AG10803 (cell line): Measurements from ENCODE around the gene CUBN.
"Not testable (repeated sequence)": the region's sequence is repeated elsewhere in the genome, so short reads cannot be mapped to it uniquely, and the experiment has no call there.

ENCODE experiments used
- DNase-seq: peaks from one replicate; pipeline ENCODE4 v3.0.0; 2010; ENCODE audit warnings: low read depth
- H3K4me3 ChIP-seq: 2 replicates; pipeline ENCODE4 v1.5.1; 2011; ENCODE audit warnings: mild to moderate bottlenecking, low read length, control low read depth
- TF ChIP-seq, protein P1 (sequence below): conservative IDR thresholded peaks from 2 replicates; pipeline ENCODE4 v1.5.1; 2011; ENCODE audit warnings: mild to moderate bottlenecking, low read length, control low read depth, inconsistent platforms

CUBN gene

DNA sequence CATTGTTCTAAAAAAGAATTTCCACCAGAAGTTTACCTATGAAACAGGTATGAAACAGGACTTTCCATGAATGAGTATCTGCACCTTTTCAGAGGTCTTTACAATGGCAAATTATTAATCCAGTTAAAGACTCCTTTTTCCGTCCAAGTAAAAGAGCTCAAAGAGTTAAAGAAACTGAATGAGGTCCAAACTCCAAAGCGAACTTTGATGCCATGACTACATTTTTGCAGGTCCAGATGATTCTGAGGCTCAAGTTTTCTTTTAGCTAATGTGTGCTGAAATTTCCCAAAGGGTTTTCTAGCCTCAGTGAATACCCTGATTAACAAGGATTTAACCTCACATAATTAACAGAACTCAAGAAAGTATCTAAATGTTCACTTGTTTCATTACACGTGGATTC, 9.8 kb downstream of the CUBN start:
- no peak for DNase-seq
- H3K4me3 ChIP-seq, result no peak overlapping the region
- TF ChIP-seq, protein P1, sequence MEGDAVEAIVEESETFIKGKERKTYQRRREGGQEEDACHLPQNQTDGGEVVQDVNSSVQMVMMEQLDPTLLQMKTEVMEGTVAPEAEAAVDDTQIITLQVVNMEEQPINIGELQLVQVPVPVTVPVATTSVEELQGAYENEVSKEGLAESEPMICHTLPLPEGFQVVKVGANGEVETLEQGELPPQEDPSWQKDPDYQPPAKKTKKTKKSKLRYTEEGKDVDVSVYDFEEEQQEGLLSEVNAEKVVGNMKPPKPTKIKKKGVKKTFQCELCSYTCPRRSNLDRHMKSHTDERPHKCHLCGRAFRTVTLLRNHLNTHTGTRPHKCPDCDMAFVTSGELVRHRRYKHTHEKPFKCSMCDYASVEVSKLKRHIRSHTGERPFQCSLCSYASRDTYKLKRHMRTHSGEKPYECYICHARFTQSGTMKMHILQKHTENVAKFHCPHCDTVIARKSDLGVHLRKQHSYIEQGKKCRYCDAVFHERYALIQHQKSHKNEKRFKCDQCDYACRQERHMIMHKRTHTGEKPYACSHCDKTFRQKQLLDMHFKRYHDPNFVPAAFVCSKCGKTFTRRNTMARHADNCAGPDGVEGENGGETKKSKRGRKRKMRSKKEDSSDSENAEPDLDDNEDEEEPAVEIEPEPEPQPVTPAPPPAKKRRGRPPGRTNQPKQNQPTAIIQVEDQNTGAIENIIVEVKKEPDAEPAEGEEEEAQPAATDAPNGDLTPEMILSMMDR, result no peak

- no peak overlapping the region for H3K4me3 ChIP-seq
- DNase-seq, result no peak
- TF ChIP-seq, protein P1, result no peak
These were observed 13.4 kb downstream of the CUBN start for GRCh38 chr10:17116193-17116592.

DNA sequence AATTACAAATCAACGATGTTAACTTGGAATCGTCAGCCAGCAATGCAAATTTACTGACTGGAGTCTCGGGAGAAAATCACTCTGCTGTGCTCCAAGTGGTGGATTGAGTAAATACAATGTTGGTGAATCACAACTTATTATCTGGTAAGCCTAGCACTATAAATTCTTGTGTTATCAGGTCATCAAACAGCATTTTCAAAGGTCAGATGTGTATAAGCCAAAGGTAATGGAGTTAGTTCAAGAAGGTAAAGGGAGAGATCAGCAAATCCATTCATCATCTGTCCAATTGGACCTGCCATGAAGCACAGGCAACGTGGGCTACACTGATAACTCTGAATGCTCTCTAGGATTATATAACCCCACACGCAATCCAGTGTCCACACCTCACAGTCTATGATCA, 13.9 kb downstream of the CUBN start:
- peak; percentile 28 for DNase-seq
- H3K4me3 ChIP-seq, result no peak overlapping the region
- TF ChIP-seq, protein P1, result peak; percentile 26

- not testable (repeated sequence) for H3K4me3 ChIP-seq, DNase-seq
These were observed 14.7 kb downstream of the CUBN start for GRCh38 chr10:17114878-17115444.

- TF ChIP-seq, protein P1, result no peak
- H3K4me3 ChIP-seq, result no peak overlapping the region
- peak; percentile 80 for DNase-seq
These were observed 15.6 kb downstream of the CUBN start for GRCh38 chr10:17113889-17114540.

DNA sequence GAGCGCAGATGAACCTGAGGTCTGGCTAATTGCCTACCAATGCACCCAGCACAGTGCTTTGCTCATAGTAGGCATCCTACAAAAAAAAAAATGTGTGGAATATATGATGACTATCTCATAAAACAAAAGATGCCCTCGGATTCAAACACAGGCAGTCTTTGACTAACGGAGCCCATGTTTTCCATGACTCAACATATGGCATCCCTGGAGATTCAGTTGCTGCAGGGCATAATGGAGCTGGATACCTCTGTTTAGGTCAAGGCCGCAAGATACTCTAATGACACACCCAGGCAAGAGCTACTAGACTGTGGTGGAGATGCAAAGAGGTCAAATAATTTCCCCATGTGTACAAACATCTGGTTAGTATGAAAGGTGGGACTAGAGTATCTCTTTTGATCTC, 16.3 kb downstream of the CUBN start:
- no peak for DNase-seq
- H3K4me3 ChIP-seq, result no peak overlapping the region
- TF ChIP-seq, protein P1, result no peak

GRCh38 chr10:17112566-17112965, 17.0 kb downstream of the CUBN start:
- TF ChIP-seq, protein P1, result no peak
- no peak overlapping the region for H3K4me3 ChIP-seq
- no peak for DNase-seq
